HG03103 (cell line): Measurements from ENCODE around the gene SLC25A14.

Experiments used
- ATAC-seq: cut with Tn5 transposase; IDR thresholded peaks from one replicate; pipeline ENCODE4 v1.9.1; 2021; ENCODE audit warnings: low read depth; ENCODE audit not compliant: unreplicated experiment

The SLC25A14 gene

GRCh38 chrX:130378024-130378669, 38.4 kb downstream of the SLC25A14 start:
- ATAC-seq, result no peak

- ATAC-seq, result no peak
These were observed 45.8 kb downstream of the SLC25A14 start, which contains the start of gene GPR119 for GRCh38 chrX:130385520-130385919. GPR119 (minus strand) TSS chrX:130385674; CDS start chrX:130385447, 227 bp downstream.

- no peak for ATAC-seq
These were observed 46.7 kb downstream of the SLC25A14 start for GRCh38 chrX:130386408-130386808.

GRCh38 chrX:130393451-130394074, 53.8 kb downstream of the SLC25A14 start:
- no peak for ATAC-seq

GRCh38 chrX:130395341-130395740, 55.6 kb downstream of the SLC25A14 start:
- no peak for ATAC-seq

- peak; percentile 91 for ATAC-seq
These were observed 61.9 kb downstream of the SLC25A14 start, which contains the start of gene RBMX2 for GRCh38 chrX:130401415-130402207. RBMX2 (plus strand) TSS chrX:130401987; CDS start chrX:130402033, 46 bp downstream.

- ATAC-seq, result no peak
These were observed 62.5 kb downstream of the SLC25A14 start for GRCh38 chrX:130402208-130402684.

GRCh38 chrX:130413415-130413814, 73.7 kb downstream of the SLC25A14 start:
- no peak for ATAC-seq

- no peak for ATAC-seq
These were observed 75.1 kb downstream of the SLC25A14 start for GRCh38 chrX:130414800-130415199.

- ATAC-seq, result no peak
These were observed 75.5 kb downstream of the SLC25A14 start for GRCh38 chrX:130415201-130415600.

- no peak for ATAC-seq
These were observed 77.1 kb downstream of the SLC25A14 start for GRCh38 chrX:130416785-130417184.

GRCh38 chrX:130418066-130418465, 78.3 kb downstream of the SLC25A14 start:
- no peak for ATAC-seq

GRCh38 chrX:130418740-130419139, 79.0 kb downstream of the SLC25A14 start:
- ATAC-seq, result no peak

- ATAC-seq, result no peak
These were observed 79.5 kb downstream of the SLC25A14 start for GRCh38 chrX:130419263-130419662.
